Left forelimb (tissue), 1 donor: ENCODE results near the gene KSR2.

ENCODE experiments used
- DNase-seq: peaks from one replicate; pipeline ENCODE4 v3.0.0-alpha.2; 2018; ENCODE audit warnings: low spot score

The KSR2 gene

GRCh38 chr12:117452112-117452511, 516.7 kb downstream of the KSR2 start:
- no peak for DNase-seq

GRCh38 chr12:117450209-117450608, 518.6 kb downstream of the KSR2 start:
- no peak for DNase-seq

GRCh38 chr12:117447665-117448366, 521.0 kb downstream of the KSR2 start:
- DNase-seq = no peak

GRCh38 chr12:117444781-117445180, 524.0 kb downstream of the KSR2 start:
- DNase-seq = no peak

GRCh38 chr12:117441751-117442150, 527.0 kb downstream of the KSR2 start:
- peak; percentile 83 for DNase-seq

DNA sequence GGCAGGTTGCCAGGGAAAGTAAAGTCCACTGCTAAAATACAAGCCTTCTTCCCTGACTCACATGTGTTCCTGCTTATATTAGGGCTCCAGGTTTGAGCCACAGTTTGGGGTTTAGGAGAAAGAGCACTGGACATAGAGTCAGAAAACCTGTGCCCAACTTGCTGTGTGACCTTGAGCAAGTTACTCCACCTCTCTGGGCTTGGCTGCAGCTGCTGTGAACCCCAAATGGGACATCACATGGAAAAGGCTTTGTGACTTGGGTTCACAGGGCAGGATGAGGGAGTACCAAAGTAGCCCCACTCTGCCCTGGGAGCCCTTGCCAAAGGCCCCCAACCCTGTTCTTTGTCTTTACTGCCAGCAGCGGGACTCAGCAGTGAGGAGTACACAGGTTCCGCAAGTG, 528.4 kb downstream of the KSR2 start:
- DNase-seq = no peak

- DNase-seq = no peak
Measured at GRCh38 chr12:117439531-117440001, 529.2 kb downstream of the KSR2 start.

- no peak for DNase-seq
Measured at GRCh38 chr12:117438809-117439208, 530.0 kb downstream of the KSR2 start.

GRCh38 chr12:117437516-117438255, 531.1 kb downstream of the KSR2 start:
- no peak for DNase-seq

DNA sequence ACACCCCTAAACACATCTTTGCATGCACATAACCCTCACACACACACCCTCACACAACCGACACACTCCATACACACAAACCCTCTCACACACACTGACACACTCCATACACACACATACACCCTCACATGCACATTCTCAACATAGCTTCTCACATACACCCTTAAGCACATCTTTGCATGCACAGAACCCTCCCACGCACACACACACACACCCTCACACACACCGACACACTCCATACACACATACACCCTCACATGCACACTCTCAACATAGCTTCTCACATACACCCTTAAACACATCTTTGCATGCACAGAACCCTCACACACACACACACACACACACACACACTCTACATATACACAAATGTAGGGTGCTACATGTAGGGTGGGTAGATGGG, 534.9 kb downstream of the KSR2 start:
- no peak for DNase-seq

- DNase-seq = no peak
Measured at GRCh38 chr12:117430246-117430645, 538.5 kb downstream of the KSR2 start.

DNA sequence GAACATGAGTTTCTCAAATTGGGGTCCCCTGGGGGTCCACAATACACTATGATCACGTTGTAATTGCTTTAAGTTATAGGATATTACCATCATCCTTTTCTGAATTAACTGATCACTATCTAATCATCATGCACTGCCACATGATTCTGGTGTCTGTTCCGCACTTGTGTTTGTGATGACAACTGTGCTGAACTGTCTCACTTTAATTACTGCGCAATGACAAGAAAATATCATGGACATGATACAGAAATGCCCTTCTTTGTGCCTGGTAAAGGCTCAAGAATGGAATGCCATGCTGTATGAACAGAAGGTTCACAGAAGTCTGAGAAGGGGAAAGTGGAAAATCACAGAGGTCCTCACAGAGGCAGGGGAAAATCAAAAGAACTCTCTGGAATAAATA, 541.6 kb downstream of the KSR2 start:
- no peak for DNase-seq

- DNase-seq = no peak
Measured at GRCh38 chr12:117421987-117422386, 546.8 kb downstream of the KSR2 start.

GRCh38 chr12:117421068-117421752, 547.6 kb downstream of the KSR2 start:
- no peak for DNase-seq

GRCh38 chr12:117417004-117417403, 551.8 kb downstream of the KSR2 start:
- no peak for DNase-seq

GRCh38 chr12:117412465-117413188, 556.2 kb downstream of the KSR2 start:
- no peak for DNase-seq

DNA sequence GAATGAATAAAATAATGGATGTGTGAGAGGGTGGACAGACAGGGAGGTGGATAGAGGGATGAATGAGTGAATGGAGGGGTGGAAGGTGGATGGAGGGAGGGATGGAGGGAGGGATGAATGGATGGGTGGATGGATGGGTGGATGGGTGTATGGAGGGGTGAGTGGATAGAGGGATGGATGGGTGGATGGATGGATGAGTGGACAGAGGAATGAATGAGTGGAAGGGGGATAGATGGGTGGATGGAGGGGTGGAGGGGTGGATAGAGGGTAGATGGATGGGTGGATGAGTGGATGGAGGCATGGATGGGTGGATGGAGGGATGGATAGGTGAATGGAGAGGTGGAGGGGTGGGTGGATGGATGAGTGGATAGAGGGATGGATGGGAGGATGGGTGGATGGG, 559.5 kb downstream of the KSR2 start:
- DNase-seq = no peak

GRCh38 chr12:117408161-117408791, 560.5 kb downstream of the KSR2 start:
- peak; percentile 78 for DNase-seq

GRCh38 chr12:117404940-117405339, 563.9 kb downstream of the KSR2 start:
- no peak for DNase-seq

DNA sequence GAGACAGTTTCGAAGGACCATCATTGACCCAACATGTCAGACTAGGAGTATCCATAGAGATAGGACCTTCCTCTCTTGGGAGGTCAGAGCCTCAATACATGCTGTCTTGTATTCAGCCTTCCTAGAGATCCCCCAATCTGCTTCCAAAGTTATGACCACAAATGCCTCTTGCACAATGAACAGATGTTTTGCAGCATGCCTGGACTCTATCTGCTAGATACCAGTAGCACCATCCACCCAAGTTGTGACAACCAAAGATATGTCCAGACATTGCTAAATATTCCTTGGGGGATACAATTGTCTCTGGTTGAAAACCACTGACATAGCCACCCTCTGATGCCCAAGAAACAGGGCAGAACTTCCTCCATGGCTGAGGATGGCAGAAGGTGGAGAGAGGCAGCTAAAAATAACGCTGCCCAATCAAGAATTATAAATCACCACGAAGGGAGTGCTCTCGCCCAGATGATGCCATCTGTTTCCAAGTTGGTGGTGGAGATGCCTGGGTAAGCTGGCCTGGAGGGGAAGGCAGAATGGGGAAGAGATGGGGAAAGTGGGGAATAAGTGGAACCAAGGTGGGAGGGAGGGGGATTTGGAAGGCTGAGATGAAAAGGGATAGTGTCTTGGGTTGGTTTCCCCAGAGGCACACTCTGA, 564.5 kb downstream of the KSR2 start:
- no peak for DNase-seq

DNA sequence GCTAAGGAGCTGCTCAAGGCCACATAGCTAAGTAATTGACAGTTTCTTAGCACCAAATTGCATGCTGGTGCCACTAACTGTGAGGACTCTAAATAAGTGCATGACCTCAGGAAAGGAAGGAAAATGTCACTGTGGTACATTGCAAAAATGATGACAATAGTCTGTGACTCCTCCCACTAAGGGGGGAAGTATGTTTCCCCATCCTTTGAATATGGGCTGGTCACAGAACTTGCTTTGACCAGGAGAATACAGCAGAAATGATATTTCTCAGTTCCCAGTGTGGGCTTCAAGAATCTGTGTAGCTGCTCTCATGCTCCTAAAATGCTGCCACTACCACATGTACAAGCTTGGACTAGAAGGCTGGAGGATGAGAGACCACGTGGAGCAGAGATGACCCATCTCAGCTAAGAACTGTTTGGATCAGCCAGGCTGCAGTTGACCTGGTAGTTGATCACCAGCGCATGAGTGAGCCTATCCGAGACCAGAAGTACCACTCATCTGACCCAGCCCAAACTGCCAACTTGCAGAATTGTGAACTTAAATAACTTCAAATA, 565.1 kb downstream of the KSR2 start:
- no peak for DNase-seq
